ENCODE data around the gene DALRD3.

The DALRD3 gene

GRCh38 chr3:49028673-49029562, 10.5 kb upstream of the DALRD3 start, which contains the start of gene IMPDH2:
Gene IMPDH2, minus strand, starts transcription at chr3:49029398. Its CDS starts 48 bp downstream, at chr3:49029350.
- peaks cover 54% of the 10 kb centered on the region for H3K36me3 Mint-ChIP-seq (ENCODE audit: low read depth)
- peak within 1 kb of the TSS; percentile 95 for H3K4me3 Mint-ChIP-seq
- H3K27ac Mint-ChIP-seq: peak within 1 kb of the TSS; percentile 96
- H3K4me1 Mint-ChIP-seq: peaks cover 40% of the 10 kb centered on the region
- TF ChIP-seq, protein P1, sequence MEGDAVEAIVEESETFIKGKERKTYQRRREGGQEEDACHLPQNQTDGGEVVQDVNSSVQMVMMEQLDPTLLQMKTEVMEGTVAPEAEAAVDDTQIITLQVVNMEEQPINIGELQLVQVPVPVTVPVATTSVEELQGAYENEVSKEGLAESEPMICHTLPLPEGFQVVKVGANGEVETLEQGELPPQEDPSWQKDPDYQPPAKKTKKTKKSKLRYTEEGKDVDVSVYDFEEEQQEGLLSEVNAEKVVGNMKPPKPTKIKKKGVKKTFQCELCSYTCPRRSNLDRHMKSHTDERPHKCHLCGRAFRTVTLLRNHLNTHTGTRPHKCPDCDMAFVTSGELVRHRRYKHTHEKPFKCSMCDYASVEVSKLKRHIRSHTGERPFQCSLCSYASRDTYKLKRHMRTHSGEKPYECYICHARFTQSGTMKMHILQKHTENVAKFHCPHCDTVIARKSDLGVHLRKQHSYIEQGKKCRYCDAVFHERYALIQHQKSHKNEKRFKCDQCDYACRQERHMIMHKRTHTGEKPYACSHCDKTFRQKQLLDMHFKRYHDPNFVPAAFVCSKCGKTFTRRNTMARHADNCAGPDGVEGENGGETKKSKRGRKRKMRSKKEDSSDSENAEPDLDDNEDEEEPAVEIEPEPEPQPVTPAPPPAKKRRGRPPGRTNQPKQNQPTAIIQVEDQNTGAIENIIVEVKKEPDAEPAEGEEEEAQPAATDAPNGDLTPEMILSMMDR (IDR thresholded peaks at IDR 0.05): no peak
- H3K9me3 Mint-ChIP-seq: no peaks in the 10 kb centered on the region
- H3K27me3 Mint-ChIP-seq (ENCODE audit: low read depth, poor library complexity): no peaks in the 10 kb centered on the region
- peak; percentile 93 for DNase-seq

DNA sequence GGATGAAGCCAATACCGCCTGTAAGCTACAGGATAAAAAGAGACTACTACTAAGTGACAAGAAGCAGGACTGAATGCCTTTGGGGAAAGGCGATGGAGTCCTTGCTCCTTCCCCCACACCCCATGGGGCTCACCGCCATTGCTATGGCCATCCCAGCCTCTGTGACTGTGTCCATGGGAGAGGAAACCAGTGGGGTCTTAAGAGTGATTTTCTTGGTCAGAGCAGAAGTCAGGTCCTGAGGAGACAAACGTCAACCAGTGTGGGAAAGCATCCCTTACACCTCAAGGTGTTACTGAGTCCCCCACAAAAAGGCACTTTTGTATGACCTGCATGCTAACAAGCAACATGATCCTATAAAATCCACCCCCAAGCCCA, 9.9 kb upstream of the DALRD3 start:
- no peak for DNase-seq
- Mint-ChIP-seq H3K4me1 (peaks cover 46% of the 10 kb centered on the region), H3K4me3 (peak overlapping the region; percentile 95), H3K36me3 (ENCODE audit: low read depth) (peaks cover 56% of the 10 kb centered on the region), H3K9me3 (no peaks in the 10 kb centered on the region), H3K27me3 (ENCODE audit: low read depth, poor library complexity) (no peaks in the 10 kb centered on the region), H3K27ac (peak overlapping the region; percentile 88)
- TF ChIP-seq, protein P1 (IDR thresholded peaks at IDR 0.05): no peak

DNA sequence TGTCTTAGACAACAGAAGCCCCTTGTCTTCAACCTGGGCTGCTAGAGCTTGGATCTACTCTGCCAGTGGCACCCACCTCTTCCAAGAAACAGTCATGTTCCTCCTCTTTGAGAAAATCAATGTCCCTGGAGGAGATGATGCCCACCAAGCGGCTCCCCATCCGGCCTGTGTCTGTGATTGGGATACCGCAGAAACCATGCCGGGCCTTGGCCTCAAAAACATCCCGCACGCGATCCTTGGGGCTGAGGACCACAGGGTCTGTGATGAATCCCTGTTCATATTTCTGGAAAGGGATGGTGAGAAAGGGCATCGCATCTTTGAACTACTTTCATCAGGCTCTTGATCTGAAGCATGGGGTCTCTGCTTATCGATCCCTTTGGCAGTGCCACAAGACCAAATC, 9.3 kb upstream of the DALRD3 start:
- Mint-ChIP-seq H3K4me1 (peaks cover 53% of the 10 kb centered on the region), H3K27ac (no peak overlapping the region), H3K27me3 (ENCODE audit: low read depth, poor library complexity) (no peaks in the 10 kb centered on the region), H3K4me3 (peak overlapping the region; percentile 95), H3K36me3 (ENCODE audit: low read depth) (peaks cover 53% of the 10 kb centered on the region), H3K9me3 (no peaks in the 10 kb centered on the region)
- TF ChIP-seq, protein P1 (IDR thresholded peaks at IDR 0.05): no peak
- DNase-seq: no peak

- Mint-ChIP-seq H3K9me3 (no peaks in the 10 kb centered on the region), H3K4me3 (no peak overlapping the region), H3K27me3 (ENCODE audit: low read depth, poor library complexity) (no peaks in the 10 kb centered on the region), H3K36me3 (ENCODE audit: low read depth) (peaks cover 44% of the 10 kb centered on the region), H3K27ac (peak overlapping the region; percentile 36), H3K4me1 (peaks cover 48% of the 10 kb centered on the region)
- DNase-seq: no peak
- TF ChIP-seq, protein P1 (IDR thresholded peaks at IDR 0.05): no peak
Measured at GRCh38 chr3:49026536-49026935, 8.2 kb upstream of the DALRD3 start.

- Mint-ChIP-seq H3K27ac (peak overlapping the region; percentile 80), H3K36me3 (ENCODE audit: low read depth) (peaks cover 40% of the 10 kb centered on the region), H3K4me3 (no peak overlapping the region), H3K9me3 (no peaks in the 10 kb centered on the region), H3K27me3 (ENCODE audit: low read depth, poor library complexity) (no peaks in the 10 kb centered on the region), H3K4me1 (peaks cover 45% of the 10 kb centered on the region)
- TF ChIP-seq, protein P1 (IDR thresholded peaks at IDR 0.05): no peak
- no peak for DNase-seq
Measured at GRCh38 chr3:49025793-49026520, 7.6 kb upstream of the DALRD3 start.
